Colonic mucosa (tissue), 4 donors: Measurements from ENCODE around the gene TFAP2D. TPM values are rescaled to one million over a fixed set of nuclear protein-coding genes. Genes with fewer than 3 reads are reported as not detected.

Source experiments
- DNase-seq: peaks from one replicate; pipeline ENCODE4 v3.0.0-alpha.2; 2020
- H3K27ac ChIP-seq: fragments of 200-600 bp; one replicate; pipeline ENCODE4 v1.8.0; 2021
- H3K27me3 ChIP-seq: fragments of 200-600 bp; one replicate; pipeline ENCODE4 v1.8.0; 2021
- H3K36me3 ChIP-seq: fragments of 200-600 bp; one replicate; pipeline ENCODE4 v1.8.0; 2021
- H3K4me1 ChIP-seq: fragments of 200-600 bp; one replicate; pipeline ENCODE4 v1.8.0; 2021; ENCODE audit warnings: mild to moderate bottlenecking
- H3K4me3 ChIP-seq: fragments of 200-600 bp; one replicate; pipeline ENCODE4 v1.8.0; 2021
- H3K9ac ChIP-seq, 2 donors: one replicate each; pipeline ENCODE4 v1.7.0; 2013; ENCODE audit warnings: control low read depth in 2 of 2, low read depth in 2 of 2, low read length in 2 of 2
- H3K9me3 ChIP-seq: fragments of 200-600 bp; one replicate; pipeline ENCODE4 v1.8.0; 2021
- intact Hi-C: fragments of 100-400 bp; cut with DNase I; formaldehyde crosslinking; loops from one replicate; pipeline ENCODE4 v1.14.1; 2022
- total RNA-seq, 2 donors: library from RNA; stranded (reverse); fragmentation: NEBNext Ultra II Directional in 1 of 2; extraction: Animal tissue kit (Norgen Biotek cat#: 25700) in 1 of 2; gene quantifications; one replicate each; pipeline ENCODE4 v1.2.1, GENCODE V29; 2021
- TF ChIP-seq, protein P1 (sequence below): fragments of 200-600 bp; IDR thresholded peaks from one replicate; pipeline ENCODE4 v1.8.0; 2022; ENCODE audit warnings: antibody characterized with exemption, mild to moderate bottlenecking
- donor health status: healthy.
- donor health status: DM: no; HTN: no; CAD: no.
- donor health status: DM: no; HTN: no; CAD: no.

Gene TFAP2D
- total RNA-seq, 2 donors from 2014 or later, result not detected

DNA sequence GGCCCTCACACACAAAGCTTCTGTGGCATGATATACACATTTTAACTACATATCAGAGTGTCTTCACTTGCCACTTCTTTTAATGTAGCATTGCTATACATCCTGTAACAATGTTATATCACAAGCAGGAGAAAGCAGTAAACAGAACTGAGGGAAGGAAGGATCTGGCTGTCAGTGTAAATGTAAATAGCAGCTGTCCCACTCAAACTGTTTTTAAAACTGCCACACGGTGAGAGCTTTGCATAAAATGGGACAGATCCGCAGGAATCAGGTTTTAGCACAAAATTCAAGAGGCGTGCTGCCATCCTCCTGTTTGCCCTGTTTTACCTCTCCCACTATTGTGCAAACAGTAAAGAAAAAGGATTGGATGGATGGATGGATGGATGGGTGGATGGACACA is 28.8 kb downstream of the TFAP2D start:
- no peak for DNase-seq
- no peak overlapping the region for H3K9ac ChIP-seq
- TF ChIP-seq, protein P1, sequence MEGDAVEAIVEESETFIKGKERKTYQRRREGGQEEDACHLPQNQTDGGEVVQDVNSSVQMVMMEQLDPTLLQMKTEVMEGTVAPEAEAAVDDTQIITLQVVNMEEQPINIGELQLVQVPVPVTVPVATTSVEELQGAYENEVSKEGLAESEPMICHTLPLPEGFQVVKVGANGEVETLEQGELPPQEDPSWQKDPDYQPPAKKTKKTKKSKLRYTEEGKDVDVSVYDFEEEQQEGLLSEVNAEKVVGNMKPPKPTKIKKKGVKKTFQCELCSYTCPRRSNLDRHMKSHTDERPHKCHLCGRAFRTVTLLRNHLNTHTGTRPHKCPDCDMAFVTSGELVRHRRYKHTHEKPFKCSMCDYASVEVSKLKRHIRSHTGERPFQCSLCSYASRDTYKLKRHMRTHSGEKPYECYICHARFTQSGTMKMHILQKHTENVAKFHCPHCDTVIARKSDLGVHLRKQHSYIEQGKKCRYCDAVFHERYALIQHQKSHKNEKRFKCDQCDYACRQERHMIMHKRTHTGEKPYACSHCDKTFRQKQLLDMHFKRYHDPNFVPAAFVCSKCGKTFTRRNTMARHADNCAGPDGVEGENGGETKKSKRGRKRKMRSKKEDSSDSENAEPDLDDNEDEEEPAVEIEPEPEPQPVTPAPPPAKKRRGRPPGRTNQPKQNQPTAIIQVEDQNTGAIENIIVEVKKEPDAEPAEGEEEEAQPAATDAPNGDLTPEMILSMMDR, result no peak
- no peaks in the 10 kb centered on the region for H3K27me3 ChIP-seq
- H3K4me1 ChIP-seq, result no peaks in the 10 kb centered on the region
- no peak overlapping the region for H3K4me3 ChIP-seq
- H3K9me3 ChIP-seq, result no peaks in the 10 kb centered on the region
- intact Hi-C loops, result no loop called here
- H3K36me3 ChIP-seq, result no peaks in the 10 kb centered on the region
- no peak overlapping the region for H3K27ac ChIP-seq

DNA sequence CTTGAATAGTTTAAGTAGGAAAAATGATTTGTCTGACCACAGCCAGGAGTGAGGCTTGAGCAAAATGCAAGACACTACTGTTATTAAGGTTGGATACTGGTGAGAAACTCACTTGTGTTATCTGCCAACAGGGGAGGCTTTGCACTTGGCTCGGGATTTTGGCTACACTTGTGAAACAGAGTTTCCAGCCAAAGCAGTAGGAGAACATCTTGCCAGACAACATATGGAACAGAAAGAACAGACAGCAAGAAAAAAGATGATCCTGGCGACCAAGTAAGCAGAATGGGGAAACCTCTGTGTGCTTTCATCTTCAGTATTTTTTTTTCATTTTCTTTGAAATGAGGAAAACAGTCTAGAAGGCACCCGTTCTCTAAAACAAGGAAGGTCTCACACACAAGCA is 31.6 kb downstream of the TFAP2D start:
- H3K27me3 ChIP-seq, result no peaks in the 10 kb centered on the region
- no peak for DNase-seq
- TF ChIP-seq, protein P1, result no peak
- no peaks in the 10 kb centered on the region for H3K4me1 ChIP-seq
- H3K4me3 ChIP-seq, result no peak overlapping the region
- intact Hi-C loops, result no loop called here
- no peak overlapping the region for H3K9ac ChIP-seq
- H3K9me3 ChIP-seq, result no peaks in the 10 kb centered on the region
- no peak overlapping the region for H3K27ac ChIP-seq
- H3K36me3 ChIP-seq, result no peaks in the 10 kb centered on the region

DNA sequence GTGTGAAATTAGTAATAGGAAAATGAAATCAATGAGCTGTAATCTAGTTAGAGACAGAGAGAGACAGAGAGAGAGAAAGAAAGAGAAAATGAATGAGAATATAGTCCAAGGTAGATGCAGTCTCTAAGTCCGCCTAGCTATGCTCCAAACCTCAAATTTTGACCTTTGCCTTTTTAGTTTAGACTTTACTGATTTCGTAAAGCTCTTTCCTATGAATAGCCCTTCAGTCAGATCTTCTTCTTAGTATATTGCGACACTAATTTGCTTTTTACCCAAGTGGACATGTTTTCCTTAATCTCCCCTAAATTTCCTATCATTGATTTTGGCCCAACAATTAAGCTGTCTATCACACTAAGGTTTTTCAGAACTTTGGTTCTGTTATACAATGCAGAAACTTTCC is 49.5 kb downstream of the TFAP2D start:
- intact Hi-C loops, result no loop called here
- TF ChIP-seq, protein P1, result no peak
- H3K4me1 ChIP-seq, result no peaks in the 10 kb centered on the region
- DNase-seq, result no peak
- H3K36me3 ChIP-seq, result no peaks in the 10 kb centered on the region
- no peaks in the 10 kb centered on the region for H3K9me3 ChIP-seq
- H3K9ac ChIP-seq, result no peak overlapping the region
- no peak overlapping the region for H3K27ac ChIP-seq
- no peaks in the 10 kb centered on the region for H3K27me3 ChIP-seq
- no peak overlapping the region for H3K4me3 ChIP-seq

DNA sequence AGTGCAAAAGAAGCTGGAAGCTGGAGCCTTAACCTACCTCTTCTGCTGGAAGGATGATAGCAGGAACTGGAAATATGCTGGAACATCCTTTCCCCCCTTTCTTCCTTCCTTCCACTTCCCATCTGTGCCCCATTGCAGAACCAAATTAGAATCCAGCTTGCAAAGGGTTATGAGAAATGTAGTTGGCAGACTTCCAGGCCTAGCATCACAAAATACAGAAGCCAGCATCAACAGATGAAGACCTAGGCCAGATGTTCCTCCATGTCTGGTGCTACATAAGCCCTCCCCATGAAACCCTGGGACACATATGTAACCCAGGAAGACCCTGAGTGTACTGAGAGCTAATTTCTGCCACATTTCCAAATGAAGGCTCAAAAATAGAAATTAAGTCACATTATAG is 65.4 kb downstream of the TFAP2D start:
- Histone ChIP-seq H3K36me3 (no peaks in the 10 kb centered on the region), H3K27me3 (no peaks in the 10 kb centered on the region), H3K4me1 (no peaks in the 10 kb centered on the region), H3K4me3 (no peak overlapping the region), H3K9ac (no peak overlapping the region), H3K27ac (no peak overlapping the region), H3K9me3 (no peaks in the 10 kb centered on the region)
- intact Hi-C loops, result no loop called here
- DNase-seq, result no peak
- TF ChIP-seq, protein P1, result no peak

DNA sequence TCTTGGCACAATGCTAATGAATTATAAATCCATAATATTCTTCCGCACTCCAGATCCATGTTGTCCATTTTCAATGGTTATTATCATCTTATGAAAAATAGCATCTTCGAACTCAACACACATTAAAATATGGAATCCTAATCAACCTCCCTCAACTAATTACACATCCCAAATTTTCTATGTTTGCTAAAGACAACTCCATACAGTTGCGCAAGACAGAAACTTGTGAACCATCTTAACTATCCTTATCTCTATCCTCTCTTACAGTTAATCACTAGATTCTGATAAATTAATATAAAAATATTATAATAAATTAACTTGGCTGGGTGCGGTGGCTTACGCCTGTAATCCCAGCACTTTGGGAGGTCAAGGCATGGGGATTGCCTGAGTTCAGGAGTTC is 67.1 kb downstream of the TFAP2D start:
- DNase-seq, result no peak
- Histone ChIP-seq H3K27ac (no peak overlapping the region), H3K4me3 (no peak overlapping the region), H3K4me1 (no peaks in the 10 kb centered on the region), H3K36me3 (no peaks in the 10 kb centered on the region), H3K27me3 (no peaks in the 10 kb centered on the region), H3K9me3 (no peaks in the 10 kb centered on the region), H3K9ac (no peak overlapping the region)
- intact Hi-C loops, result no loop called here
- TF ChIP-seq, protein P1, result no peak

DNA sequence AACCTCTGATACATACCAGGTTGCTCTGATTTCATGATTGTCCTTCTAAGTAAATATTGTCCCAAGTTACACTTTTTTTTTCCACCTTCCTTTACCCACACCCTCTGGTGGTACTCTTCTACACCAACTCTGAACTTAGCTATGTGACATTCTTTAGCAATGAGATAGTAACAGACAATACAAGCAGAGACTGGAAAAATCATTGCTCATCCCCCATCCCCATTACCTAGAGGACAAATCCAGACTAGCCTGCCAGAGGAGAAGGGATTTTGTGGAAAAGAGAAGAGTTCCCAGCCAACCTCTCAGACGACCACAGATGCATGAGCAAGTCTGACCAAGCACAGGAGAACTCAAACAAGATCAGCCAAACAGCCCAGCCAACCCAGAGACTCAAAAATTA is 72.6 kb downstream of the TFAP2D start:
- Histone ChIP-seq H3K36me3 (no peaks in the 10 kb centered on the region), H3K4me1 (no peaks in the 10 kb centered on the region), H3K9ac (no peak overlapping the region), H3K27ac (no peak overlapping the region), H3K9me3 (no peaks in the 10 kb centered on the region), H3K27me3 (no peaks in the 10 kb centered on the region), H3K4me3 (no peak overlapping the region)
- DNase-seq, result no peak
- intact Hi-C loops, result no loop called here
- TF ChIP-seq, protein P1, result no peak
